ENCODE results near the gene CERS4.
"Not testable (repeated sequence)": the region's sequence is repeated elsewhere in the genome, so short reads cannot be mapped to it uniquely, and the experiment has no call there.

Gene CERS4

GRCh38 chr19:8244442-8244841 lies 35.3 kb downstream of the CERS4 start:
- no peak for DNase-seq

- DNase-seq: no peak
These were observed 37.0 kb downstream of the CERS4 start for GRCh38 chr19:8245869-8246835.

- DNase-seq: not testable (repeated sequence)
These were observed 38.1 kb downstream of the CERS4 start for GRCh38 chr19:8247129-8247890.

- DNase-seq: no peak
These were observed 39.5 kb downstream of the CERS4 start for GRCh38 chr19:8248348-8249328.

GRCh38 chr19:8250596-8250995 lies 41.4 kb downstream of the CERS4 start:
- DNase-seq: no peak

GRCh38 chr19:8251025-8251472 lies 41.9 kb downstream of the CERS4 start:
- no peak for DNase-seq

GRCh38 chr19:8252922-8253589 lies 43.9 kb downstream of the CERS4 start:
- DNase-seq: peak; percentile 61

- no peak for DNase-seq
These were observed 44.5 kb downstream of the CERS4 start for GRCh38 chr19:8253678-8254077.

- DNase-seq: no peak
These were observed 45.3 kb downstream of the CERS4 start for GRCh38 chr19:8254286-8255001.

GRCh38 chr19:8255426-8256125 lies 46.4 kb downstream of the CERS4 start:
- no peak for DNase-seq

- DNase-seq: no peak
These were observed 47.3 kb downstream of the CERS4 start for GRCh38 chr19:8256276-8257051.

- no peak for DNase-seq
These were observed 47.9 kb downstream of the CERS4 start for GRCh38 chr19:8257052-8257443.

GRCh38 chr19:8259142-8259921 lies 50.2 kb downstream of the CERS4 start:
- DNase-seq: no peak

GRCh38 chr19:8259922-8260247 lies 50.7 kb downstream of the CERS4 start:
- no peak for DNase-seq

GRCh38 chr19:8261347-8261746 lies 52.2 kb downstream of the CERS4 start:
- no peak for DNase-seq

GRCh38 chr19:8261881-8262280 lies 52.7 kb downstream of the CERS4 start:
- DNase-seq: no peak

GRCh38 chr19:8262431-8262830 lies 53.3 kb downstream of the CERS4 start:
- DNase-seq: no peak

GRCh38 chr19:8264248-8264647 lies 55.1 kb downstream of the CERS4 start:
- DNase-seq: not testable (repeated sequence)

- DNase-seq: no peak
These were observed 56.7 kb downstream of the CERS4 start for GRCh38 chr19:8265872-8266271.
